Subcutaneous adipose tissue (tissue), 4 donors: ENCODE measurements around the gene CALN1. TPM values are rescaled to one million over a fixed set of nuclear protein-coding genes. Genes with fewer than 3 reads are reported as not detected.

Source experiments
- CTCF ChIP-seq: fragments of 450-650 bp; IDR thresholded peaks from one replicate; pipeline ENCODE4 v1.5.1; 2016; ENCODE audit warnings: low read depth, mild to moderate bottlenecking, control low read depth, antibody characterized with exemption, moderate library complexity
- total RNA-seq, 4 donors: library from RNA; depleted of rRNA; stranded (reverse); fragments of >200 nt; gene quantifications; one replicate each; pipeline ENCODE4 v1.1.0, GENCODE V29; 2016

CALN1 gene
- total RNA-seq, 4 donors from 2014 or later = 0.19 to 0.68 (median 0.22) TPM; not detected in 1

- TF ChIP-seq CTCF = no peak
These were observed 391.8 kb downstream of the CALN1 start for GRCh38 chr7:72020311-72020710.

- TF ChIP-seq CTCF = no peak
These were observed 392.7 kb downstream of the CALN1 start for GRCh38 chr7:72019436-72019835.

GRCh38 chr7:72017756-72018155, 394.4 kb downstream of the CALN1 start:
- no peak for TF ChIP-seq CTCF

- no peak for TF ChIP-seq CTCF
These were observed 395.6 kb downstream of the CALN1 start for GRCh38 chr7:72016574-72016973.

- no peak for TF ChIP-seq CTCF
These were observed 397.0 kb downstream of the CALN1 start for GRCh38 chr7:72015136-72015535.

GRCh38 chr7:72007018-72007417, 405.1 kb downstream of the CALN1 start:
- no peak for TF ChIP-seq CTCF

GRCh38 chr7:72003236-72003635, 408.9 kb downstream of the CALN1 start:
- TF ChIP-seq CTCF = no peak
